GM21515 (cell line): Measurements from ENCODE around the gene ANKRD31.
"Not testable (repeated sequence)": the region's sequence is repeated elsewhere in the genome, so short reads cannot be mapped to it uniquely, and the experiment has no call there.

Source experiments
- ATAC-seq: cut with Tn5 transposase; IDR thresholded peaks from one replicate; pipeline ENCODE4 v1.9.1; 2021; ENCODE audit not compliant: unreplicated experiment

Gene ANKRD31

DNA sequence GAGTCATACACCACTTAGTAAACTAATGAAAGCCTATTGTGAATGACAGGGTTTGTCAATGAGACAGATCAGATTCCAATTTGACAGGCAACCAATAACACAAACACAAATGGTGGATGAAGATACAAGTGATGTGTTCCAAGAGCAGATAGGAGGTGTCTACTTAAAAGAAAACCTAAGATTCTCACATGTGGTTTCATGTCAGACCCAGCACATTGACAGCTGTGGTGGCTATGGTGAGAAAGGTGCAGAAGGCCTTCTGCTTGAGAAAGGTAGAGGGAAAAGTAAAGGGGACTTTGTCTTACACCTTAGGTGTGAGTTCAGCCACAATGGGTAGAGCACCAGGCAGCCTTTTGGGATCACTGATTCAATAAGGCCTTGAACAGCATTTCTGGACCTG is 11.2 kb downstream of the ANKRD31 start:
- ATAC-seq, result no peak

- ATAC-seq, result not testable (repeated sequence)
These were observed 15.9 kb downstream of the ANKRD31 start for GRCh38 chr5:75220787-75221186.

- no peak for ATAC-seq
These were observed 21.8 kb downstream of the ANKRD31 start for GRCh38 chr5:75214928-75215327.

DNA sequence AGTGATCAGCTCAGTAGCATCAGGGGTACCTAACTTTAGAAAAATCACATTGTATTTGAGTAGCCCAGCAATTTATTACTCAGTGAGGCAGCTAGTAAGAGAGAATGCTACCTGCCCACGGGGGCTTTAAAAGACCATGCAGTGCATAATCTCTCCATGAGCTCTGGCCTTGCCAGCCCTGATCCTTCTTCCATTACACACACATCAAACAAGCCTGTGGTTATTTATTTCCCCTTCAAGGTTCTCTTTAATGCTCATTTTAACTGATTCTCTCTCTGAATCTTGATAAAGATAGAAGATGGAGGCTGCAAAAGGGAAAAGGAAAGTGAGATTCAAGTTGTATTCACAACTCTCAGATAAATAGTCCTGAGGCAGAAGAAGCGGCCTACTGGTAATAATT is 22.3 kb downstream of the ANKRD31 start:
- ATAC-seq, result no peak

- ATAC-seq, result no peak
These were observed 33.1 kb downstream of the ANKRD31 start for GRCh38 chr5:75203604-75204003.

DNA sequence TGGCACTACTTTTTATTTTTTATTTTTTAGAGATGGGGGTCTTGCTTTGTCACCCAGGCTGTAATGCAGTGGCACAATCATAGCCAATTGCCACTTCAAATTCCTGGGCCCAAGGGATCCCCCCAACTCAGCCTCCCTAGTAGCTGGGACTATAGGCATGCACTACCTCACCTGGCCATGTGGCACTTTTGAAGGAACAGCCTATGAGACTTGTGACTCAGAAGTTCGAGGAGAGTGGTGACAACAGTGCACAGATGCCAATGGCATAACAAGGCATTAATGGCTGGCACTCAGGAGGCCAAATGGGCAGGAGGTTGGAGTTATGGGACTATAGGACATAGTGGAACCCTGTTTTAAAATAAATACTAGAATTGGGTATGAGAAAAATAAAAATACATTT is 33.7 kb downstream of the ANKRD31 start:
- ATAC-seq, result no peak

GRCh38 chr5:75200776-75201175 is 35.9 kb downstream of the ANKRD31 start:
- ATAC-seq, result no peak

DNA sequence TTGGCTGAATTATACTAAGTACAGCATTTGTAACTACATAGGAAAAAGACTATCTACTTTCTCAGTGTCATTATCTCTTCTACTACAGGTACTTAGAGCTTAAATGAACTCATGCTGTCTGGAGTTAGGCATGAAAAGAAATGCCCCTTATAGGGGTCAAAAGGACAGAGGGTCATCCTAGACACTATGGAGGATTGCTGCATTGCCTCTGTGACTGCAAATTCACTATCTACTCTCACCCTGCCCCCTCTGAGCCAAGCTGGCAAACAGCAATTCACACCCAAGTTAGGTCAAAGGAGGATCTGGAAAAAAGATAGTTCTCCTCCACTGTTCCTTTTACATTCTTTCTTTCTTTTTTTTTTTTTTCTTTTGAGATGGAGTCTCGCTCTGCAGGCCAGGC is 36.7 kb downstream of the ANKRD31 start:
- no peak for ATAC-seq

DNA sequence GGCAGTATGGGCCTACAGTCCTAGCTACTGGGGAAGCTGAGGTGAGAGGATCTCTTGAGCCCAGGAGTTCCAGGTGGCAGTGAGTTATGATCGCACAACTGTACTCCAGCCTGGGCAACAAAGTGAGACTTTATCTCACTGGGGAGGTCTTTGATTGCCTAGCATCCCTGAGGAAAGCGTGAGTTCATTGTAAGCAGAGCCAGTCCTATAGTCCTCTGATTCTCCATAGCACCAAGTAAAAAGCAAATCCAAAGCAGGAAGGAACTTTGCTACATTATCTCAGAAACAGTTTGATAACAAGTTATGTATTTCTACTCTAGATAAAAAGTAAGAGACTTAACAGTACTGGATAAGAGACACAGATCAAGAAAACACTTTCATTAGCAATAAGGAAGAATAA is 37.6 kb downstream of the ANKRD31 start:
- ATAC-seq, result no peak

- no peak for ATAC-seq
These were observed 38.9 kb downstream of the ANKRD31 start for GRCh38 chr5:75197745-75198144.

- ATAC-seq, result no peak
These were observed 43.9 kb downstream of the ANKRD31 start for GRCh38 chr5:75192804-75193203.

DNA sequence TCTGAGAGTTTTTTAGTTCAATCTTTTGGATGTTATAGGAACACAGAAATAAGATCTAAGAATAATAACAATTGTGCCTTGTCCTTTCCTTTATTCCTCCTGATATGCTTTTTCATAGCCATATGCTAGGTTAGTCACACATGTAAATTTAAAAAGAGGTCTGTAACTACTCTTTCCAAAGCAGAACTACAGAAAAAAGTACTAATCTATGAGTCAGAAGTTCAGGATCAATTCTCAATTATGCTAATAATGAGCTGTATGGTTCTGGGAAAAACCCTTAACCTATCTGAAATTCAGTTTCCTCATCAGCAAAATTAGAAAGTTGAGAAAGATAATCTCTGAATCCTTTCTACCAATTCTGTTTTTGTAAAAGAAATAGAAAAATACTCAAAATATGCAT is 44.4 kb downstream of the ANKRD31 start:
- no peak for ATAC-seq

DNA sequence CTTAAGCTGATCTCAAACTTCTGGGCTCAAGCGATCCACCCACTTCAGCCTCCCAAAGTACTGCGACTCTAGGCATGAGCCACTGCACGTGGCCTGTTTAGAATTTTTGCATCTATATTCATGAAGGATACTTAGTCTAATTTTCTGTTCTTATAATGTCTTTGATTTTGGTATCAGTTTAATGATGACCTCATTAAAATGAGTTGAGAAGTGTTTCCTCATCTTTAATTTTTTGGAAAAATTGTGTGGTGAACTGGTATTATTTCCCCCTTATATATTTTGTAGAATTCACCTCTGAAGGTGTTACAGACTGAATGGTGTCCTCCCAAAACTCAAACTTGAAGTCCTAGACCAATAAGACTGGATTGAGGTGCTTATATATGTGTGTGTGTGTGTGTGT is 46.5 kb downstream of the ANKRD31 start:
- ATAC-seq, result no peak

DNA sequence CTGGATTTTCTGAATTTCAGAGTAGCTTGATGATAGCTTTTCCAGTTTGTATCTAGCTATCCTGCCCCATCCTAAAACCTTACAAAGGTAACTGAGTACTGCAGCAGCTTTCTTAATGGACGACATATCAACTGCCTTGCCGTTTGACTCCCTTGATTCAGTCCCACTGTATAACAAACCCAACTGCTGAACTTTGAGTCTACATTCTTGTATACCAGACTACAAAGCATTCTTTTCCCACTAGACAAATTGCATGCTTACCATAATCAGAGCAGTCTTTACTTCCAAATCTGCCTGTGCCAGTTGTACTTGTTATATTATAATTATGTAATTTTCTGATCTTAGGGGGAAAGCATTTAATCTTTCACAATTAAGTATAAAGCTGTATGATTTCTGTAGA is 47.3 kb downstream of the ANKRD31 start:
- no peak for ATAC-seq

DNA sequence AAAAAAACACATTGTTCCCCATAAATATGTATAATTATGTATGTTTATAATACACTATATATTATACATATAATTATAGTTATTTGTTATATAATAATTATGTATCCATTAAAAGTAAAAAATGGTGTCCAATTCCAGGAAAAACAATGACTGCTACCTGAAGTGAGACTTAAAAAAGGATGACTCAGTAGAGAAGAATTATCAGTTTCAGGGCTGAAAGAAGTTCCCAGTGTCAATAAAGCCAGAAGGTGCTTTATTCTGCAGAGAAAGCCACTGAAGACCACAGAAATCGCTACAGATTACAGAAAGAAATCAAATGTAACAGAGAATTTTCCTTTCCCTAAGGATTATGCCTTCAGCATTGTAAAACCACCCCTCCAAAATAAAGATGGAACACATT is 50.9 kb downstream of the ANKRD31 start:
- no peak for ATAC-seq

DNA sequence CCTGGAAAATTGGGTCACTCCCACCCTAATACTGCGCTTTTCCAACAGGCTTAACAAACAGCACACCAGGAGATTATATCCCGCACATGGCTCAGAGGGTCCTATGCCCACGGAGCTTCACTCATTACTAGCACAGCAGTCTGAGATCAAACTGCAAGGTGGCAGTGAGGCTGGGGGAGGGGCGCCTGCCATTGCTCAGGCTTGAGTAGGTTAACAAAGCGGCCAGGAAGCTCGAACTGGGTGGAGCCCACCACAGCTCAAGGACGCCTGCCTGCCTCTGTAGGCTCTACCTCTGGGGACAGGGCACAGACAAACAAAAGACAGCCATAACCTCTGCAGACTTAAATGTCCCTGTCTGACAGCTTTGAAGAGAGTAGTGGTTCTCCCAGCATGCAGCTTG is 60.7 kb downstream of the ANKRD31 start:
- ATAC-seq, result not testable (repeated sequence)

- ATAC-seq, result not testable (repeated sequence)
These were observed 61.8 kb downstream of the ANKRD31 start for GRCh38 chr5:75174872-75175271.

GRCh38 chr5:75169516-75169915 is 67.2 kb downstream of the ANKRD31 start:
- ATAC-seq, result no peak

- ATAC-seq, result no peak
These were observed 68.5 kb downstream of the ANKRD31 start for GRCh38 chr5:75168026-75168735.

DNA sequence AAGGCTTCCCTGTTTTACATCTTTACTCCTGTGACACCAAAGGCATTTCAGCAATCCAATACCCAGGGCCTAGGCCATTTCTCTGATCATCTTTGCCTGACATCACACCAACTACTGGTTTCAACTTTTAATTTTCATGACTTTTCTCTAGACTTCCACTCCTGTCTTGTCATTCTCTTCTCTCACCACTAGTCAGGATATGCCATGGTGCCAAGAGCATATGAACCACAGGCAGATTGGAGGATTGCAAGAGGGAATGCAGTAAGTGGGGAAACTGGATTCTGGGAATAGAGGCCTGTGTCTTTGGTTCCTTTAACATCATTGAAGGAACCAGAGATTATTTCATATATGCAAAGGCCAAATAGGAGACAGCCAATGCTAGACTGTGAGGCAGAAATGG is 69.3 kb downstream of the ANKRD31 start:
- ATAC-seq, result no peak

DNA sequence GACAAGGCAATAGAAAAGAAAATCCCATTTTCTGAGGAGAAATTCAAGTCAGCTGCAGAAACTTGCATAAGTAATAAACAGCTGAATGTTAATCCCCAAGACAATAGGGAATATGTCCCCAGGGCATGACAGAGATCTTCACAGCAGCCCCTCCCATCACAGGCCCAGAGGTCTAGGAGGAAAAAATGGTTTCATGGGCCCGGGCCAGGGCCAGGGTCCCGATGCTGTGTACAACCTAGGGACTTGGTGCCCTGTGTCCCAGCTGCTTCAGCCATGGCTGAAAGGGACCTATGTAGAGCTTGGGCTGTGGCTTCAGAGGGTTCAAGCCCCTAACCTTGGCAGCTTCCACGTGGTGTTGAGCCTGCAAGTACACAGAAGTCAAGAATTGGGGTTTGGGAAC is 75.2 kb downstream of the ANKRD31 start:
- ATAC-seq, result not testable (repeated sequence)

GRCh38 chr5:75156585-75156984 is 80.1 kb downstream of the ANKRD31 start:
- ATAC-seq, result no peak

DNA sequence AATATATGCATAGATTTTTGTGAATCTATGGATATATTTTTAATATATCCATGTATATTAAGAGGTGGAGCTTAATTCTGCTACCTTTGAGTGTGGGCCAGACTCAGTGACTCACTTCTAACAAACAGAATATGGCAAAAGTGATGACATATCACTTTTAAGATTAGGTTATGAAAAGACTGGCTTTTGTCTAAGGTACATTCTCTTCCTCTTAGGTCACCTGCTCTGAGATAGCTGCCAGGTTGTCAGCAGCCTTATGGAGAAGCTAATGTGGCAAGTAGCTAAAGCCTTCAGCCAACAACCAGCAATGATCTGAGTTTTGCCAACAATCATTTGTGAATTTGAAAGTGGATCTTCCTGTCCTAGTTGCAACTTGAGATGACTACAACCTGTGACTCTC is 83.8 kb downstream of the ANKRD31 start:
- ATAC-seq, result no peak
